Brain microvascular endothelial cell (primary cell): ENCODE results near the gene NMRK2.

Source experiments
- DNase-seq: peaks from one replicate; pipeline ENCODE4 v3.0.0-alpha.2; 2020
- H3K27ac ChIP-seq: fragments of 250-450 bp; sonication (Bioruptor Pico); 2 replicates; pipeline ENCODE4 v1.5.1; 2020; ENCODE audit warnings: mild to moderate bottlenecking, moderate library complexity
- H3K27me3 ChIP-seq: fragments of 250-450 bp; sonication (Bioruptor Pico); replicated peaks from 2 replicates; pipeline ENCODE4 v1.5.1; 2020; ENCODE audit warnings: mild to moderate bottlenecking
- H3K36me3 ChIP-seq: fragments of 250-450 bp; sonication (Bioruptor Pico); replicated peaks from 2 replicates; pipeline ENCODE4 v1.5.1; 2020; ENCODE audit warnings: mild to moderate bottlenecking
- H3K4me3 ChIP-seq: 2 replicates; pipeline ENCODE4 v1.5.1; 2011; ENCODE audit warnings: low read depth, mild to moderate bottlenecking, control low read depth, low read length, moderate library complexity
- CTCF ChIP-seq: IDR thresholded peaks from 2 replicates; pipeline ENCODE4 v1.5.1; 2011; ENCODE audit warnings: low read depth, mild to moderate bottlenecking, moderate library complexity, low read length, control low read depth, inconsistent platforms; ENCODE audit errors: missing control alignments
- in situ Hi-C: cut with HindIII; loops from 2 replicates; pipeline ENCODE4 v1.10.0; 2017; ENCODE audit warnings: low sequenced_read_pairs, low pct_ligation_motif_present

Gene NMRK2

GRCh38 chr19:3898426-3898825 lies 34.4 kb upstream of the NMRK2 start:
- in situ Hi-C loops: no loop called here

GRCh38 chr19:3899531-3900294 lies 33.2 kb upstream of the NMRK2 start:
- DNase-seq: no peak
- no peak overlapping the region for H3K4me3 ChIP-seq
- in situ Hi-C loops: no loop called here
- H3K36me3 ChIP-seq: no peaks in the 10 kb centered on the region
- TF ChIP-seq CTCF: no peak
- no peak overlapping the region for H3K27ac ChIP-seq
- no peaks in the 10 kb centered on the region for H3K27me3 ChIP-seq

More at GRCh38 chr19:3898426-3898825, 34.4 kb upstream of the NMRK2 start:
- TF ChIP-seq CTCF: no peak
- no peak overlapping the region for H3K27ac ChIP-seq
- DNase-seq: no peak
- H3K4me3 ChIP-seq: no peak overlapping the region
- H3K27me3 ChIP-seq: no peaks in the 10 kb centered on the region
- H3K36me3 ChIP-seq: no peaks in the 10 kb centered on the region

- no peak overlapping the region for H3K4me3 ChIP-seq
- no peak for TF ChIP-seq CTCF
- in situ Hi-C loops: no loop called here
Observed at GRCh38 chr19:3902317-3902973, 30.4 kb upstream of the NMRK2 start.

GRCh38 chr19:3904233-3904632 lies 28.6 kb upstream of the NMRK2 start:
- DNase-seq: no peak
- no peak overlapping the region for H3K4me3 ChIP-seq
- no peak for TF ChIP-seq CTCF
- H3K36me3 ChIP-seq: no peaks in the 10 kb centered on the region
- no peaks in the 10 kb centered on the region for H3K27me3 ChIP-seq
- no peak overlapping the region for H3K27ac ChIP-seq
- in situ Hi-C loops: no loop called here

More at GRCh38 chr19:3902317-3902973, 30.4 kb upstream of the NMRK2 start:
- Histone ChIP-seq H3K36me3 (no peaks in the 10 kb centered on the region), H3K27ac (no peak overlapping the region), H3K27me3 (no peaks in the 10 kb centered on the region)
- DNase-seq: no peak

- DNase-seq: no peak
- no peak for TF ChIP-seq CTCF
- H3K27ac ChIP-seq: no peak overlapping the region
- H3K4me3 ChIP-seq: no peak overlapping the region
- in situ Hi-C loops: no loop called here
- no peaks in the 10 kb centered on the region for H3K27me3 ChIP-seq
- H3K36me3 ChIP-seq: no peaks in the 10 kb centered on the region
Observed at GRCh38 chr19:3907626-3908265, 25.1 kb upstream of the NMRK2 start.
